SU-DHL-6 (cell line): Measurements from ENCODE around the gene AP5S1.

Source experiments
- H2AFZ ChIP-seq: fragments of 200-600 bp; sonication (generic); 2 replicates; pipeline ENCODE4 v1.6.1; 2014; ENCODE audit warnings: low read depth, mild to moderate bottlenecking, moderate library complexity, mixed read lengths, antibody characterized with exemption, low read length; ENCODE audit not compliant: severe bottlenecking
- H3F3A ChIP-seq: fragments of 200-600 bp; shearing (Covaris generic); 2 replicates; pipeline ENCODE4 v1.6.0; 2016; ENCODE audit warnings: antibody characterized with exemption, mild to moderate bottlenecking; ENCODE audit not compliant: insufficient read depth
- H3K27ac ChIP-seq: fragments of 200-600 bp; sonication (generic); 2 replicates; pipeline ENCODE4 v1.5.1; 2016; ENCODE audit warnings: low read depth, mild to moderate bottlenecking, low read length, moderate library complexity, mixed read lengths
- H3K27me3 ChIP-seq: fragments of 200-600 bp; sonication (generic), shearing (Covaris generic); 2 replicates; pipeline ENCODE4 v1.6.0; 2014; ENCODE audit warnings: mild to moderate bottlenecking, low read length
- H3K36me3 ChIP-seq: fragments of 200-600 bp; sonication (generic); 2 replicates; pipeline ENCODE4 v1.6.1; 2014; ENCODE audit warnings: mild to moderate bottlenecking, low read length, mixed read lengths
- H3K4me2 ChIP-seq: fragments of 300-600, 200-600 bp; shearing (Covaris generic), sonication (generic); 2 replicates; pipeline ENCODE4 v1.6.0; 2014; ENCODE audit warnings: low read length, low read depth, mild to moderate bottlenecking; ENCODE audit not compliant: poor library complexity, severe bottlenecking
- H3K4me3 ChIP-seq: fragments of 200-600 bp; sonication (generic); 2 replicates; pipeline ENCODE4 v1.5.1; 2014; ENCODE audit warnings: antibody characterized with exemption, low read length, mild to moderate bottlenecking, mixed read lengths; ENCODE audit not compliant: insufficient read depth, poor library complexity, severe bottlenecking
- H3K79me2 ChIP-seq: fragments of 200-600 bp; sonication (generic); 2 replicates; pipeline ENCODE4 v1.6.1; 2014; ENCODE audit warnings: mild to moderate bottlenecking, low read length, moderate library complexity; ENCODE audit not compliant: insufficient read depth
- H3K9ac ChIP-seq: fragments of 200-600 bp; sonication (generic); 2 replicates; pipeline ENCODE4 v1.7.0; 2014; ENCODE audit warnings: mild to moderate bottlenecking, low read length
- H3K9me2 ChIP-seq: fragments of 200-600 bp; sonication (generic); replicated peaks from 2 replicates; pipeline ENCODE4 v1.6.1; 2014; ENCODE audit warnings: low read length; ENCODE audit not compliant: insufficient read depth
- H3K9me3 ChIP-seq: fragments of 200-600 bp; sonication (generic); 2 replicates; pipeline ENCODE4 v1.6.1; 2014; ENCODE audit warnings: low read length, mixed read lengths; ENCODE audit not compliant: insufficient read depth
- H4K20me1 ChIP-seq: fragments of 200-600 bp; sonication (generic); 2 replicates; pipeline ENCODE4 v1.6.1; 2014; ENCODE audit warnings: low read depth, mild to moderate bottlenecking, antibody characterized with exemption, low read length, moderate library complexity, mixed read lengths
- EZH2phosphoT487 ChIP-seq: fragments of 200-600 bp; sonication (generic), shearing (Covaris generic); conservative IDR thresholded peaks from 2 replicates; pipeline ENCODE4 v1.6.1; 2018; ENCODE audit warnings: mild to moderate bottlenecking, antibody characterized with exemption, low read length, moderate library complexity, mixed read lengths
- TF ChIP-seq, protein P1 (sequence below): fragments of 200-600 bp; sonication (generic); IDR thresholded peaks from one replicate; pipeline ENCODE4 v1.5.1; 2017; ENCODE audit warnings: antibody characterized with exemption, mild to moderate bottlenecking, low read length, moderate library complexity; ENCODE audit not compliant: insufficient read depth, poor library complexity, severe bottlenecking

The AP5S1 gene

DNA sequence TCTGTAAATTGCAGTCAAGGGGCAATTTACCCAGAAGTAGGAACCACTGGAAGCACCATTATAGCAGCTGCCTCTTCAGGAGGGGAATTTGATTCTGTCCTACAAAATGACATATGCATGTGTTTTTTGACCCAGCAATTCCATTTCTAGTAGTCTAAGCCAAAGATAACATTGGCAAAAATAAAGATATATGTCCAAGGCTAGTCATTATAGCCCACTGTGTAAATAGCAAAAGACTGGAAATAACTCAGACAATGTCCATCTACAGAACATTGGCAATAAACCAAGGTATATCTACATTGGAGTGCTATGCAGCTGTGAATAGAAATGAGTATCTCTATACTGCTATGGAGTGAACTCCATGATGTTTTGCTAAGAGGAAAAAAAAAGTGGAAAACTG, 56.3 kb downstream of the AP5S1 start:
- Histone ChIP-seq H3F3A (peaks cover 4% of the 10 kb centered on the region; the same call in 1 of the 2 replicates), H3K9ac (no peak overlapping the region), H3K9me3 (no peaks in the 10 kb centered on the region), H4K20me1 (no peaks in the 10 kb centered on the region), H3K4me2 (no peak overlapping the region), H3K79me2 (peaks cover 7% of the 10 kb centered on the region; the same call in 1 of the 2 replicates), H3K4me3 (no peak overlapping the region), H3K27me3 (no peaks in the 10 kb centered on the region), H3K9me2 (no peaks in the 10 kb centered on the region), H3K36me3 (peaks cover 4% of the 10 kb centered on the region; the same call in 1 of the 2 replicates), H2AFZ (no peak overlapping the region), H3K27ac (no peak overlapping the region)
- no peak for TF ChIP-seq EZH2phosphoT487
- TF ChIP-seq, protein P1, sequence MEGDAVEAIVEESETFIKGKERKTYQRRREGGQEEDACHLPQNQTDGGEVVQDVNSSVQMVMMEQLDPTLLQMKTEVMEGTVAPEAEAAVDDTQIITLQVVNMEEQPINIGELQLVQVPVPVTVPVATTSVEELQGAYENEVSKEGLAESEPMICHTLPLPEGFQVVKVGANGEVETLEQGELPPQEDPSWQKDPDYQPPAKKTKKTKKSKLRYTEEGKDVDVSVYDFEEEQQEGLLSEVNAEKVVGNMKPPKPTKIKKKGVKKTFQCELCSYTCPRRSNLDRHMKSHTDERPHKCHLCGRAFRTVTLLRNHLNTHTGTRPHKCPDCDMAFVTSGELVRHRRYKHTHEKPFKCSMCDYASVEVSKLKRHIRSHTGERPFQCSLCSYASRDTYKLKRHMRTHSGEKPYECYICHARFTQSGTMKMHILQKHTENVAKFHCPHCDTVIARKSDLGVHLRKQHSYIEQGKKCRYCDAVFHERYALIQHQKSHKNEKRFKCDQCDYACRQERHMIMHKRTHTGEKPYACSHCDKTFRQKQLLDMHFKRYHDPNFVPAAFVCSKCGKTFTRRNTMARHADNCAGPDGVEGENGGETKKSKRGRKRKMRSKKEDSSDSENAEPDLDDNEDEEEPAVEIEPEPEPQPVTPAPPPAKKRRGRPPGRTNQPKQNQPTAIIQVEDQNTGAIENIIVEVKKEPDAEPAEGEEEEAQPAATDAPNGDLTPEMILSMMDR: no peak
